ENCODE measurements around the gene LRCH2.

- TF ChIP-seq, protein P1, sequence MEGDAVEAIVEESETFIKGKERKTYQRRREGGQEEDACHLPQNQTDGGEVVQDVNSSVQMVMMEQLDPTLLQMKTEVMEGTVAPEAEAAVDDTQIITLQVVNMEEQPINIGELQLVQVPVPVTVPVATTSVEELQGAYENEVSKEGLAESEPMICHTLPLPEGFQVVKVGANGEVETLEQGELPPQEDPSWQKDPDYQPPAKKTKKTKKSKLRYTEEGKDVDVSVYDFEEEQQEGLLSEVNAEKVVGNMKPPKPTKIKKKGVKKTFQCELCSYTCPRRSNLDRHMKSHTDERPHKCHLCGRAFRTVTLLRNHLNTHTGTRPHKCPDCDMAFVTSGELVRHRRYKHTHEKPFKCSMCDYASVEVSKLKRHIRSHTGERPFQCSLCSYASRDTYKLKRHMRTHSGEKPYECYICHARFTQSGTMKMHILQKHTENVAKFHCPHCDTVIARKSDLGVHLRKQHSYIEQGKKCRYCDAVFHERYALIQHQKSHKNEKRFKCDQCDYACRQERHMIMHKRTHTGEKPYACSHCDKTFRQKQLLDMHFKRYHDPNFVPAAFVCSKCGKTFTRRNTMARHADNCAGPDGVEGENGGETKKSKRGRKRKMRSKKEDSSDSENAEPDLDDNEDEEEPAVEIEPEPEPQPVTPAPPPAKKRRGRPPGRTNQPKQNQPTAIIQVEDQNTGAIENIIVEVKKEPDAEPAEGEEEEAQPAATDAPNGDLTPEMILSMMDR (conservative IDR thresholded peaks at IDR 0.05; ENCODE audit: low read depth, low read length): no peak
- no peak for TF ChIP-seq POLR2A (IDR thresholded peaks at IDR 0.05; ENCODE audit: low read depth, low read length)
- no peak for TF ChIP-seq RAD21 (IDR thresholded peaks at IDR 0.05; ENCODE audit: low read length)
- TF ChIP-seq NFE2L2 (IDR thresholded peaks at IDR 0.05; ENCODE audit: low read depth, low read length): no peak
- no peak for TF ChIP-seq ELK1 (IDR thresholded peaks at IDR 0.05; ENCODE audit: borderline replicate concordance, low read depth, low read length)
Observed at GRCh38 chrX:115255003-115255402, 21.1 kb upstream of the LRCH2 start.
